K562 (cell line): Measurements from ENCODE around the gene MYBPH. TPM values are rescaled to one million over a fixed set of nuclear protein-coding genes. Genes with fewer than 3 reads are reported as not detected.

Source experiments
- ATAC-seq: fragments of 200-7000 bp; cut with Tn5 transposase; 3 replicates; pipeline ENCODE4 v1.9.1; 2020; ENCODE audit warnings: moderate library complexity
- BruUV-seq: library from RNA; stranded (reverse); fragments of 400-500 nt; replicated peaks from 2 replicates; lab custom pipeline; 2021; lab: Mats Ljungman, UMichigan
- CTCF ChIA-PET: fragments of 300-600 bp; formaldehyde crosslinking; extraction: SDS; loops from one replicate; lab custom pipeline; 2021; ENCODE audit warnings: low intra/inter-chr PET ratio; lab: Yijun Ruan, JAX
- POLR2A ChIA-PET: fragments of 300-600, 350-650 bp; sonication (Branson Sonifier 250); formaldehyde crosslinking; extraction: SDS; loops from one replicate; lab custom pipeline; 2021; ENCODE audit warnings: antibody characterized with exemption, inconsistent platforms; lab: Yijun Ruan, JAX
- DNase-seq, 4 experiments: peaks; one replicate each; pipeline versions ENCODE4 v3.0.0 to v3.0.0-alpha.2; 2011 to 2018; ENCODE audit warnings: low spot score in 3 of 4, mixed read lengths in 3 of 4; ENCODE audit errors: extremely low read depth in 1 of 4
- FAIRE-seq: peaks from 2 replicates; lab custom pipeline; 2011; peaks lifted over from hg19 to GRCh38; lab: Jason Lieb, UNC
- H2AFZ ChIP-seq: 2 replicates; pipeline ENCODE4 v1.6.0; 2011; ENCODE audit warnings: low read depth, low read length, control low read depth, inconsistent platforms
- H3K27ac ChIP-seq: fragments of 200-600 bp; 3 replicates; pipeline ENCODE4 v1.8.0; 2011; ENCODE audit warnings: low read depth, mild to moderate bottlenecking, control low read depth, inconsistent platforms, low read length, moderate library complexity, mixed read lengths; ENCODE audit errors: extremely low read depth
- H3K27me3 ChIP-seq, 2 experiments: fragments of 300-600 bp in 1 of 2; 2 replicates in 1 of 2; 3 replicates in 1 of 2; pipeline versions ENCODE4 v1.6.0 to v1.8.0; 2011; ENCODE audit warnings: inconsistent platforms in 2 of 2, low read length in 2 of 2, mild to moderate bottlenecking in 1 of 2, mixed read lengths in 1 of 2, moderate library complexity in 1 of 2; ENCODE audit not compliant: control insufficient read depth in 2 of 2, insufficient read depth in 2 of 2
- H3K36me3 ChIP-seq: fragments of 300-600 bp; 3 replicates; pipeline ENCODE4 v1.8.0; 2011; ENCODE audit warnings: mild to moderate bottlenecking, low read length, inconsistent platforms; ENCODE audit not compliant: control insufficient read depth, insufficient read depth
- H3K4me1 ChIP-seq, 2 experiments: fragments of 200-600 bp in 1 of 2; replicated peaks in 1 of 2; 2 replicates in 1 of 2; 3 replicates in 1 of 2; pipeline versions ENCODE4 v1.5.1 to v1.8.0; 2011; ENCODE audit warnings: inconsistent platforms in 2 of 2, low read length in 2 of 2, mild to moderate bottlenecking in 1 of 2, mixed read lengths in 1 of 2, moderate library complexity in 1 of 2; ENCODE audit not compliant: control insufficient read depth in 2 of 2, insufficient read depth in 2 of 2
- H3K4me2 ChIP-seq: 2 replicates; pipeline ENCODE4 v1.6.1; 2011; ENCODE audit warnings: low read length, control low read depth, inconsistent platforms, mixed read lengths; ENCODE audit not compliant: insufficient read depth
- H3K4me3 ChIP-seq: fragments of 200-600 bp; sonication (generic), shearing (Covaris generic); 2 replicates; pipeline ENCODE4 v1.5.1; 2016; ENCODE audit warnings: control low read depth, inconsistent platforms
- H3K79me2 ChIP-seq: fragments of 200-600 bp; 3 replicates; pipeline ENCODE4 v1.8.0; 2011; ENCODE audit warnings: low read length, inconsistent platforms; ENCODE audit not compliant: control insufficient read depth, insufficient read depth
- H3K9ac ChIP-seq, 2 experiments: 2 replicates each; pipeline versions ENCODE4 v1.6.0 to v1.6.1; 2011; ENCODE audit warnings: low read depth in 2 of 2, low read length in 2 of 2, control low read depth in 1 of 2, inconsistent platforms in 1 of 2, mild to moderate bottlenecking in 1 of 2, mixed read lengths in 1 of 2; ENCODE audit not compliant: insufficient read depth in 1 of 2
- H3K9me1 ChIP-seq: one replicate; pipeline ENCODE4 v1.6.0; 2011; ENCODE audit warnings: inconsistent platforms, mild to moderate bottlenecking, low read length, moderate library complexity; ENCODE audit not compliant: control insufficient read depth, insufficient read depth
- H3K9me3 ChIP-seq: replicated peaks from 2 replicates; pipeline ENCODE4 v1.5.1; 2011; ENCODE audit warnings: low read depth, low read length, inconsistent platforms; ENCODE audit not compliant: control insufficient read depth, insufficient read depth
- H4K20me1 ChIP-seq: replicated peaks from 2 replicates; pipeline ENCODE4 v1.6.1; 2011; ENCODE audit warnings: low read length, inconsistent platforms, mixed read lengths; ENCODE audit not compliant: control insufficient read depth, insufficient read depth
- GTF2A2 ChIP-seq: IDR thresholded peaks from 2 replicates; pipeline ENCODE4 v1.6.1; 2016; ENCODE audit warnings: mild to moderate bottlenecking, missing genetic modification characterization, missing compliant biosample characterization
- PHF21A ChIP-seq: fragments of 450-650 bp; IDR thresholded peaks from 2 replicates; pipeline ENCODE4 v1.6.1; 2017; ENCODE audit warnings: low read depth, borderline replicate concordance
- POLR2H ChIP-seq: IDR thresholded peaks from 2 replicates; pipeline ENCODE4 v1.6.1; 2016; ENCODE audit warnings: missing genetic modification characterization, low read depth, mild to moderate bottlenecking, control low read depth, missing compliant biosample characterization, moderate library complexity
- ZNF444 ChIP-seq: fragments of 250-450 bp; sonication (Bioruptor Pico); IDR thresholded peaks from 2 replicates; pipeline ENCODE4 v1.4.0; 2020; ENCODE audit warnings: mild to moderate bottlenecking, moderate library complexity
- WGBS: fragments of 100-300 bp; shearing (Covaris generic); methylation state at CpG from one replicate; pipeline ENCODE4 v1.1.6; 2016; ENCODE audit warnings: low coverage, mixed read lengths; ENCODE audit not compliant: insufficient coverage; ENCODE audit errors: missing lambda C conversion rate; 5-methylcytosine and 5-hydroxymethylcytosine counted together
- in situ Hi-C: fragments of 300-500 bp; cut with MboI; formaldehyde crosslinking; loops from 4 replicates; pipeline ENCODE4 v1.15.0; 2018; ENCODE audit warnings: inconsistent platforms, mixed read lengths
- intact Hi-C: fragments of 100-400 bp; cut with micrococcal nuclease; formaldehyde crosslinking; loops from 2 replicates; pipeline ENCODE4 v1.14.2; 2022
- polyA plus RNA-seq, 8 experiments: library from polyadenylated mRNA; depleted of rRNA in 4 of 8; stranded (reverse) in 5 of 8; unstranded in 3 of 8; fragments of >200 nt; fragmentation: Nextera tagmentation in 2 of 8; fragmentation: Illumina TruSeq in 1 of 8; extraction: Ambion mirVana in 2 of 8; extraction: Trizol in 1 of 8; gene quantifications; 2 replicates each; pipeline versions ENCODE4 v1.2.1 to v1.2.3, GENCODE V29; 2011 to 2014; ENCODE audit warnings: inconsistent platforms in 1 of 8, missing spikeins in 1 of 8
- total RNA-seq, 7 experiments: library from RNA; depleted of rRNA in 6 of 7; stranded (reverse); fragments of >200 nt in 6 of 7; fragmentation: Illumina TruSeq in 2 of 7; extraction: Trizol in 2 of 7; gene quantifications; 2 replicates each; pipeline versions ENCODE4 v1.2.1 to v1.2.3, GENCODE V29; 2011 to 2021; ENCODE audit warnings: low replicate concordance in 1 of 7
- TF ChIP-seq, protein P1 (sequence below): fragments of 450-650 bp; IDR thresholded peaks from 2 replicates; pipeline ENCODE4 v1.6.1; 2016
- TF ChIP-seq, protein P2 (sequence below): sonication (generic); formaldehyde crosslinking; IDR thresholded peaks from 2 replicates; pipeline ENCODE4 v1.8.0; 2022; ENCODE audit warnings: mild to moderate bottlenecking, missing genetic modification reagents, borderline replicate concordance

Gene MYBPH
- total and polyA plus RNA-seq, 9 of the 15 experiments (the other 6 are each of a cell fraction or from before 2014, with no cell fraction given), result 0.13 TPM; not detected in 8

DNA sequence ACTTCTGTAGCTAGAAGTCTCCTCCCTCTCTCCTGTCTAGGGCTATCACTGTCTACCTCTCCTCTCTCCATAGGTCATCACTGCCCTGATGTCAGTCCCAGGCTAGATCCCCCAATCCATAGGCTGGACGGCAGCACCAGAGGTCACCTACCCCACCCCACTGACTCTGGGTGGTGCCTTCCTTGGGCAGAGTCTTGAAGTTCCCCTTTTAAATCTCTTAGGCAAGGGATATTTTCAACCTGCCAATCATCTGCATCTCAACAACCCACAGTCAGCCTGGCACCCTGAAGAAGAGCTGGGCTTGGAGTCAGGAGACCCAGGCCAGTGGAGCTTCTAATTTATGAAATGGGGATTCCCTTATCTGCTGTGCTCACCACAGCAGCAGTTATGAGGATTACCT, 13.2 kb downstream of the MYBPH start:
- no peaks in the 10 kb centered on the region for H3K36me3 ChIP-seq
- intact Hi-C loops (no loop called here), in situ Hi-C loops (no loop called here)
- peaks cover 22 to 62% of the 10 kb centered on the region in 2 experiments; a peak in 4 of 5 replicates for H3K27me3 ChIP-seq
- no peak overlapping the region for H3K4me2 ChIP-seq
- no TSS peak for BruUV-seq
- H3K79me2 ChIP-seq, result no peaks in the 10 kb centered on the region
- FAIRE-seq, result no peak
- H3K9me3 ChIP-seq, result no peaks in the 10 kb centered on the region
- no peak overlapping the region for H2AFZ ChIP-seq
- H3K4me1 ChIP-seq, result peaks cover 0 to 4% of the 10 kb centered on the region in 2 experiments; a peak in 1 of 5 replicates
- CTCF ChIA-PET, result no interaction called here
- 0% methylated on average over 1 of the region's 1 CpG for WGBS
- no peak overlapping the region for H3K9ac ChIP-seq
- H3K9me1 ChIP-seq, result no peaks in the 10 kb centered on the region
- no peak overlapping the region for H3K27ac ChIP-seq
- H3K4me3 ChIP-seq, result no peak overlapping the region
- no peak for TF ChIP-seq ZNF444 (CRISPR knock-in tag)
- TF ChIP-seq, protein P1, sequence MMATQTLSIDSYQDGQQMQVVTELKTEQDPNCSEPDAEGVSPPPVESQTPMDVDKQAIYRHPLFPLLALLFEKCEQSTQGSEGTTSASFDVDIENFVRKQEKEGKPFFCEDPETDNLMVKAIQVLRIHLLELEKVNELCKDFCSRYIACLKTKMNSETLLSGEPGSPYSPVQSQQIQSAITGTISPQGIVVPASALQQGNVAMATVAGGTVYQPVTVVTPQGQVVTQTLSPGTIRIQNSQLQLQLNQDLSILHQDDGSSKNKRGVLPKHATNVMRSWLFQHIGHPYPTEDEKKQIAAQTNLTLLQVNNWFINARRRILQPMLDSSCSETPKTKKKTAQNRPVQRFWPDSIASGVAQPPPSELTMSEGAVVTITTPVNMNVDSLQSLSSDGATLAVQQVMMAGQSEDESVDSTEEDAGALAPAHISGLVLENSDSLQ, result peak; percentile 25; the same call in 1 of the 2 replicates
- no peak for TF ChIP-seq PHF21A
- TF ChIP-seq GTF2A2, result no peak
- TF ChIP-seq, protein P2, sequence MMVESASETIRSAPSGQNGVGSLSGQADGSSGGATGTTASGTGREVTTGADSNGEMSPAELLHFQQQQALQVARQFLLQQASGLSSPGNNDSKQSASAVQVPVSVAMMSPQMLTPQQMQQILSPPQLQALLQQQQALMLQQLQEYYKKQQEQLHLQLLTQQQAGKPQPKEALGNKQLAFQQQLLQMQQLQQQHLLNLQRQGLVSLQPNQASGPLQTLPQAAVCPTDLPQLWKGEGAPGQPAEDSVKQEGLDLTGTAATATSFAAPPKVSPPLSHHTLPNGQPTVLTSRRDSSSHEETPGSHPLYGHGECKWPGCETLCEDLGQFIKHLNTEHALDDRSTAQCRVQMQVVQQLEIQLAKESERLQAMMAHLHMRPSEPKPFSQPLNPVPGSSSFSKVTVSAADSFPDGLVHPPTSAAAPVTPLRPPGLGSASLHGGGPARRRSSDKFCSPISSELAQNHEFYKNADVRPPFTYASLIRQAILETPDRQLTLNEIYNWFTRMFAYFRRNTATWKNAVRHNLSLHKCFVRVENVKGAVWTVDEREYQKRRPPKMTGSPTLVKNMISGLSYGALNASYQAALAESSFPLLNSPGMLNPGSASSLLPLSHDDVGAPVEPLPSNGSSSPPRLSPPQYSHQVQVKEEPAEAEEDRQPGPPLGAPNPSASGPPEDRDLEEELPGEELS, result no peak
- no peak for TF ChIP-seq POLR2H (tag)
- H4K20me1 ChIP-seq, result peaks cover 9% of the 10 kb centered on the region; the same call in 1 of the 2 replicates
- DNase-seq, result no peak
- no peak for ATAC-seq
- POLR2A ChIA-PET, result interaction anchor here (0.6 to 1.7 kb wide), 4 partner anchors 10 to 65 kb away, joined by 3 to 7 read pairs (median 3); no protein-coding TSS in a partner anchor
